ENCODE measurements around the gene FKBP4.

FKBP4 gene

DNA sequence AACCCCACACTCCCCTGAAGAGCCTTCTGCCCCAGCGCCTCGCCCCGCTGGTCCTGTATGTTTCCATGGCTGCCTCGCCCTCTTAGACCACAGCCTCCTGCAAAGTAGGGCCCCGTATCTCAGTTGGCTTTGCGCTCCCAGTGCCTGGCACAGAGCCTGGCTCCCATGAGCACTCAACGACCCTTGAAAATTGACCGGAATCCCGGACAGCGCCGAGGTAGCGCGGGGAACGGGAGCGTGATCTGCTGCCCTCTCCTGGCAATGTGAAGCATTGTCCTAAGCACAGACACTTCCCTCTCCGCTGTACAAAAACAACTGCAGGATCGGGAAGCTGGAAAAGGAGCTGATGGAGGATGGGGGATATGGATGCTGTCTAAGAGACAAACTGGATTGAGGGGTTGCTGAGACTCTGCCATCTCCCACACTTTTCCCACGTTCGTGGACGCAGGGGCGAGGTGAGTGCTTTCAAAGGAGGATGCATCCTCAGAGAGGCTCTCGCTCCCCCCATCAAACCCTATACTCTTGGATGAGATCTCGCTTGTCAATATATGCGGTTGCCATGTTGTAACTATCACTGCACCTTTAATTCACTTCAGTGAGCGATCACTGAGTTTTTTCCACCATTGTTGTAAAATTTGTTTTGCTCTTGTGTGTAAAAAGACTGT, 10.7 kb upstream of the FKBP4 start:
- peak; percentile 33 for DNase-seq

DNA sequence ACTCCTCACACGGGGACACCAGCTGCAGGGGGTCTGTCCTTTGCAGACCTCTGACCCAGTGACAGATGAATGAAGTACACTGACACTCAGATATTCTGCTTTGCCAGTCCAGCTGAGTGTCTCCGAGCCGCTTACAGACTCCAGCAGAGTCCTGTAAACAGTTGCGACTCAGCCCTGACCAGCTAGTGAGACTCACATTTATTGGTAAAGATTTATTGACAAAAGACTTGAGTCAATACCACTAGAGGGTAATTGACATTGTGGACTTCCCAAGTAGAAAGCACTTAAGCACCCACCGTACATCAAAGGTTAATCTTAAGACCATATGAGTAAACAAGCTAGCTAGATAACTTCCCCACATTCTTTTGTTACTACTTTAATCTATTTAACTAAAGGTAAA, 9.8 kb upstream of the FKBP4 start:
- DNase-seq = no peak

DNA sequence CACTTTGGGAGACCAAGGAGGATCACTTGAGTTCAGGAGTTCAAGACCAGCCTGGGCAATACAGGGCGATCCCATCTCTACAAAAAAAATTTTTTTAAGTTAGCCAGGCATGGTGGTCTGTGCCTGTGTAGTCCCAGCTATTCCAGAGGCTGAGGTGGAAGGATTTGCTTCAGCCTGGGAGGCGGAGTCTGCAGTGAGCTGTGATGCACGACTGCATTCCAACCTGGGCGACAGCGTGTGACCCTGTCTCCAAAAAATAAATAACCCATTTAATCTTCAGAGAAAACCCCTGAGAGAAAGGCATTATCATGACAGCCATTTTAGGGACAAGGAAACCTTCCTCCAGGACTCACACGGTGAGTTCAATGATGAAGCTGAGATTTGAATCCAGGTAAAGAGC, 3.7 kb upstream of the FKBP4 start:
- no peak for DNase-seq

DNA sequence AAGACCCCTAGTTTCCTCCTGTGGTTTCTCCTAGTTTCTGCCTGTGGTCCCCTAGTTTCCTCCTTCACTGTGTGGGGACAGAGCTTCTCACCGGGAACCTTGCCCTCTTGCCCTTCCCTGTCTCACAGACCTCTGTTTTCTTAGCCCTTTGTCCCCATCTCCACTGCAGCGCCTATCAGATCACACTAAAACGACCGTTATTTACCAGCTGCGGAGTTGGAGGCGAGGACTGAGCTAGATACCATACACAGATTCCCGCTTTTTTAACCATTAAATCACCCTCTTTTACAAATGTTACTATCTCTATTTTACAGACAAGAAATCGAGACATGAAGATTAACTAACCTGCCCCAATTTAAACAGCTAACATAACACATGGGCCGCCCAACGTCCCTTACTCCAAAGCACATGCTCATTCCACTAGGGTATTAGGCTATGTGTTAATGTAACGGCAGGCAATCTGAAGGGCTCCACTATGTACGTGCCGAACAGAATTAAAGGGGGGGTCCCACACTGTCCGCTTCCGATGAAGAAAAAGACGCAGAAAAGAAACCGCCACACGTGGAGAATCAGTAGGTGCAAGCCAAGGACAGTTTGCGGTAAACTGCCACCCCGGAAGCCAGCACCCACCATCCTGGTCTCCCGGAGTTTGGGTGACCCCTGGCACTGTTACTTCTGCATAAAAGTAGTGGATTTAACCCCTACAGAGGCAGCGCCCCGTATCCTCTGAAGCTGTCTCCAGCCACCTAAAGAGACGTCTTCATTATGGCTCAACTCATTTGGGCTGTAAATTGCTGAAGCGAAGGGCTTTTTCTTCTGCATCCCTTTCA, 1.9 kb upstream of the FKBP4 start:
- DNase-seq = no peak

DNA sequence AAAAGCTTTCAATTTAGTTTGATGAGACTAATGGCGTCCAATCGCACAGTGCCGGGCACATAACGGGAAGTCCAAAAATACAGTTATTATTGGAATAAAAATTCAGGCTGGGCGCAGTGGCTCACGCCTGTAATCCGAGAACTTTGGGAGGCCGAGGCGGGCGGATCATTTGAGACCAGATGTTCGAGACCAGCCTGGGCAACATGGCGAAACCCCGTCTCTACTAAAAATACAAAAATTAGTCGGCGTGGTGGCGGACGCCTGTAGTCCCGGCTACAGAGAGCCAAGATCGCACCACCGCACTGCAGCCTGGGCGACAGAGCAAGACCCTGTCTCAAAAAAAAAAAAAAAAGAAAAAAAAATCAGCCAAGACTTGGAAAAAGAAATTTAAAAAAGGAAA, 1.2 kb upstream of the FKBP4 start:
- DNase-seq = no peak

DNA sequence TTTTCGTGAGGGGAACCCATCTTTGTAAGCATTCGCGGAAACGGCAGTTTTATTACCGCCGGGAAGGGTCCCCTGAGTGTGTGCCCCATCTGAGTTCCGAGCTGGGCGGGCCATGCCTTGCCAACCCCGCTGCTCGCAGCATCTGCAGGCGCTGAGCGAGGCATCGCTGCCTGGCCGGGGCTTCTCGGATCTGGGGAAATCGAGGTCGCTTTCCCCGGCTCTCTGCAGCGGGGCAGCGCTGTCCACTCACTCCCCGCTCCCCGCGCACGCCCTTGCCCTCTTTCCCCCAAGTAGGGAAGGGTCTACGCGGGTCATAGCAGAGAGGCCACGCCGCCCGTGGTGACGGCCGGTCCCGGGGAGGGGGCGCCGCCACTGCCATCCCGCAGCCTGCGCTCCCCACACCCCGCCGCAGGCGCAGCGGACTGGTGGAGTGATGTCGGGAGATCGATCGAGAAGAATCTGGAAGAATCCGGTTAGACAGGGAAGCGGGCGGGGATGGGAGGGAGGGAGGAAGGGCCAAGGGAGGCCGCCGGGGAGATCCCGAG, 507 bp upstream of the FKBP4 start:
- DNase-seq = peak; percentile 7

DNA sequence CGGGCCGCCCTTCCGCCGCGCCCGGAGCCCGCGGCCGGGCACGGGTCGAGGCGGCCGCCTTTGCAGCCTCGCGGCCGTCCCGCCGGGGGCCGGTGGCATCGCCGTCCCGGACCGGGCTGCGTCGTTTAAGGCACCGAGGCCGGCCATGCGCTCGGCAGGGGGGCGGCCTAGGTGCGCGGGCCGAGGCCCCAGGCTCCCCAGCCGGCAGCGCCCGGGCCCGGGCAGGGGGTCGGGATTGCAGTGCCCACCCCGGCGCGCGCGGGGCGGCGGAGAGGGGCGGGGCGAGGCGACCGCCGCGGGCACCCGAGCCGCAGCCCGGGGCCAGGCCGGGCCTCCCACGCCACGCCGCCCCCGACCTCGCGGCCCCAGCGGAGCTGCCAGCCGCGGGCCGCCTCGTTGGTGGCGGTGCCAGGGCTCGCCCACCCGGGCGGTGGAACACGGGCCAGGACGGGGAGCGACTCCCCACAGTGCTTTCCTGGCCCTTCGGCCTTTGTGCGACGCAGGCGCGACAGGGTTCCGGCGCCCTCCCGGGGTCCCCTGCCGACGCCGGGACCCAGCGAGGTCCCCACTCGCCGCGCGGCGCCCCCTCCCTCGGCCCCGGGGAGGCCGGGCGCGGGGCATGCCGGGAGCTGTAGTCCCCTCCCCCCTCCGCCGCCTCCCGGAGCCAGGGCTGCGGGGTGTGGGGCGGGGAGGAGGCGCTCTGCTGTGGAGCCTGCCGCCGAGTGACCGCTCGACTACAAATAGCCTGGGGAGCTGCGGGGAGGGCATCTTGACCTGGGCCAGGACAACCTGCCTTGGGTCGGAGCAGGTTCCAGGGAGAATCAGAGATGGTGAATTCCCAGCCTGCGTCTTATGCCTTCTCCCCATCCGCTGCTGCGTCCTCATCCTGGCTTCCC, 769 bp downstream of the FKBP4 start:
- peak; percentile 69 for DNase-seq

DNA sequence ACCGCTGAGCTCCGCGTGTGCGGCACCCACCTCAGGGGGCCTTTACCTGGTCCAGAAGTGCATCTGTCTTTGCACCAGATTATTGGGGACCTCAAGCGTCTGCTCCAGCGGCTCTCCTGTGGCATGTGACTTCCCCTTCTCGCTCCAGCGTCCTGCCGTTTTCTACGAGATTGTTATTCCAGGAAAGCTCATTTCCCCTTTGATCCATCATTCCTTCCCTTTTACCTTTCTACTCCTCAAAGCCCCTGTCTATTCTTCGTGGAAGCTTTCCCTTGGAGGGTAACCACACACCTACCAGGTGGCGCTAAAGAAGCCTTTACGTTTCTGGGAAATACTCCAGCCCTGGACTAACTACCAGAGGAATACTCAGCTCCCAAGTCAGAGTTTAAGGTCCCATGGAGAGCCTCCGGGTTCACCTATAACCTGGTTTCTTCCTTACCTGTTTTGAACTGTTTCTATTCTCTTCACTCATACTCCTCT, 1.5 kb downstream of the FKBP4 start:
- no peak for DNase-seq

DNA sequence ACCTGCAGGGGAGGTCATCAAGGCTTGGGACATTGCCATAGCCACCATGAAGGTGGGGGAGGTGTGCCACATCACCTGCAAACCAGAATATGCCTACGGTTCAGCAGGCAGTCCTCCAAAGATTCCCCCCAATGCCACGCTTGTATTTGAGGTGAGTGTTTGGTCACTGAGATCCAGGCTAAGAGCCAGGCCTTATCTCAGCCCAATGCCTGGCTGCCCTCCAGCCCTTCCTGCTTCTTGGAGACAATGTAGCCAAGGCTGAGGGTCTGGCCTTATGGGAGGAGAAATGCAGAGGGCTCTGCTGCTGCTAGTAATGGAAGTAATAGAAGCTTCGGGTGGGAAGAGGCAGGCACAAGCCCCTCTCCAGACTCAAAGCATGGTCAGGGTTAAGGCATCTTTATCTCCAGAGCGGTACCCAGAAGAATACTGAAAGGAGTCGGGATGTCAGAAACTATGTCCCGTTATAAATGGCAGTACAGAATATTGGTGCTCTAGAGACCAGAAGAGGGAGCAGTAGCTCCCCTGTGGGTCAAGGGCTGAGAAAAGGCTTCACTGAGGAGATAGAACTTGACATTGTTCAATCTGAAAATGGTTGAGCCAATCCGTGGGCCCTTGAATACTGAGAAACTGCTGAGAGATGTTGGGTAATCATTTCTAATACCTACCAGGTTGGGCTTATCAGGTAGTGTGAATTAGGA, 3.1 kb downstream of the FKBP4 start:
- no peak for DNase-seq

DNA sequence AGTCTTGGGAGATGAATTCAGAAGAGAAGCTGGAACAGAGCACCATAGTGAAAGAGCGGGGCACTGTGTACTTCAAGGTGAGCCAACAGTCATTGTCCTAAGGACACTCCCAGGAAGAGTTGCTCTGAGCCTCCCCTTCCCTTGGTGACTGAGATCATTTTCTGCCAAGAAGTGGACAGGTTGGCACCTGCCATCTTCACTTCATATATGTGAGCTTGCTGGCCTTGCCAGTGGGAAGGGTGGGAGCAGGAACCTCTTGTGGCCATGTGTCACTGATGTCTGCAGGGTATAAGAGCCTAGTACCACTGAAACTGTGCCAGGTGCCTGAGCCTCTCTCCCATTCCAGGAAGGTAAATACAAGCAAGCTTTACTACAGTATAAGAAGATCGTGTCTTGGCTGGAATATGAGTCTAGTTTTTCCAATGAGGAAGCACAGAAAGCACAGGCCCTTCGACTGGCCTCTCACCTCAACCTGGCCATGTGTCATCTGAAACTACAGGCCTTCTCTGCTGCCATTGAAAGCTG, 5.3 kb downstream of the FKBP4 start:
- no peak for DNase-seq

DNA sequence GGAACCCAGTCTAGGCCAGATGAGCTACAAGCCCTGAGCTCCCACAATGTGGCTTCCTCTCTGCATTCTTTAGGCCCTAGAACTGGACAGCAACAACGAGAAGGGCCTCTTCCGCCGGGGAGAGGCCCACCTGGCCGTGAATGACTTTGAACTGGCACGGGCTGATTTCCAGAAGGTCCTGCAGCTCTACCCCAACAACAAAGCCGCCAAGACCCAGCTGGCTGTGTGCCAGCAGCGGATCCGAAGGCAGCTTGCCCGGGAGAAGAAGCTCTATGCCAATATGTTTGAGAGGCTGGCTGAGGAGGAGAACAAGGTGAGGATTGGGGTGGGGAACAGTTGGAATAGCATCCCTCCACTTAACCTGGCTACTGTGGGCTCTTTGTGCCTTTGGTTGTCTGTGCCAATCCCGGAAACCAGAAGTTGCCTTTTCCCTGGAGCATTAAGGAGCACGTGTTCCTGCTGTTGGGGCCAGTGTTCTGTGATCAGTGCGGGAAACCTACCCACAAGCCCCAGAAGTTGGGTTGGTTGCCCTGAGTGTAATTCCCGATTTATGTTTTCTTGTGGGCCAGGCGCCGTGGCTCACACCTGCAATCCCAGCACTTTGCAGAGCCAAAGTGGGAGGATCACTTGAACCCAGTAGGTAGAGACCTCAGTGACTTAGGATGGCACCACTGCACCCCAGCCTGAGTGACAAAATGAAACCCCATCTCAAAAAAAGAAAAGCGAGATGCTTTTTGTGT, 6.4 kb downstream of the FKBP4 start:
- no peak for DNase-seq

DNA sequence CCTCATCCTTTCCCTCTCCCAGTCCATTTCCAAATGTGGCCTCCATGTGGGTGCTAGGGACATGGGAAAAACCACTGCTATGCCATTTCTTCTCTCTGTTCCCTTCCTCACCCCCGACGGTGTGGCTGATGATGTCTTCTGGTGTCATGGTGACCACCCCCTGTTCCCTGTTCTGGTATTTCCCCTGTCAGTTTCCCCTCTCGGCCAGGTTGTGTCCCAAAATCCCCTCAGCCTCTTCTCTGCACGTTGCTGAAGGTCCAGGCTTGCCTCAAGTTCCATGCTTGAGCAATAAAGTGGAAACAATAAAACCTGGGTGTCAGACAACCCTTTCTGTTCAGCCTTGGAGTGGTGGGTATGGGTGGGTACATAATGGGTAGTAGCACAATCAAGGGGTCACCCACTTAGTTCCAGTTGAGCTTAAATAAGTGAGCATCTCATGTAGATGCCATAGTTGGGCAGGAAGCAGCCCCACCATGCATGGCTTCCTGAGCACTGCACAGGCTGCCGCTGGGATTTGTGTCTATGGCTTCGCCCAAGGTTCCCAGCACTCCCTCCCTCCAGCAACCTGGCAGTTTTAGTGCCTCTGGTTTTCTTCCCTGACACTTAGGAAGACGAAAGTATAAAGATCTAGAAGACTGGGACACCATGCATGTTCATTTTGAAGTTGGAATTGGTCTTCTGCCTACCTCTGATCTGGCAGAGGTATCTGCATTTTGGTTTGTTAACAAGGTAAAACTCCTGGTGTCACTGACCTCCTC, 9.0 kb downstream of the FKBP4 start:
- no peak for DNase-seq

DNA sequence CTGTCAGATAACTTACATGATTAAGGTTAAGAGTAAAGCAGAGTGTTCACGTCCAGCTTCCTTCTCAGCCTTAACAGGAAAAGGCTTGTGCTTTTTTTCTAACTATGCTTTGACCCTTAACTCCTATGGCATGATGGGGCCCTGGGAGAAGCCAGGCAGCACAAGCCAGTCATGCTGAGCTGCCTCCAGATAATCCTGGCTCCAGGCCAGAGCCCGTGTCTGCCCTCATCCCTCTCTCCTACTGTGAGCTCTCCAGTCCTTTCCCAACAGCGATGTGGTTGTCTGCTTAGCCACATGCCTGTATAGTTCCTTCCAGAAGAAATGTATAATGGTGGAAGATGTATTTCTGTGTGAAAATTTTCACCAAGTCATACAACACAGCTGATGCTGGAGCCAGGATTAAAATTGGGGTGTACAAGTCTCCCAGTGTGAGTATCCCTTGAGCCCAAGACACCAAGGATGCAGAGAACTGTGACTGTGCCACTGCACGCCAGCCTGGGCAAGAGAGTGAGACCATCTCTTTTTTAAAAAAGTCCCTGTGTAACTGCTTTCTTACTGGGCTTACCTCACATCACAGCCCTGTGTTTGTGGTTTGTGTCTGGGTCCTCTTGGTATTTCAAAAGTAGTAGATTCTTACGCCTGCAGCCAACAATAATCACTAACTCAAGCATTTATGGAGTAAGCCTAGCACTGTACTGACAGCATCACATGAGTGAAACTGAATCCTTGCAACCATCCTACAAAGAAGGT, 9.8 kb downstream of the FKBP4 start:
- no peak for DNase-seq

DNA sequence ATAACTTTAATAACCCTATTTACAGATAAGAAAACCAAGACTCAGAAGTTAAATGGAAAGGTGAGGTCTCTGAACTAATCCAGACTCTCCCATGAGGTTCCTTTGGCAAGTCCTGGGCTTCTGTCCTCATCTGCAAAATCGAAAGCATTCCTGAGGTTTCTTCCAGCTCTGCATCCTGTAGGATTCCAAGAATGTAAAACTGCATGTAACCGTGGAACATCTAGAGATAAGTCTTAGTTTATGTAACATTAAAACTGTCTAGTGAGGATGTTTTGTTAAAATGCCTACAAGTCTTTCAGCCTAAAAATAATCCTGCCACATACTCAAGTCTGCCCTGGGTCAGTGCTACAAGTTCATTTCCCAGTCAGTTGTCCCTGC, 10.4 kb downstream of the FKBP4 start:
- DNase-seq = no peak

DNA sequence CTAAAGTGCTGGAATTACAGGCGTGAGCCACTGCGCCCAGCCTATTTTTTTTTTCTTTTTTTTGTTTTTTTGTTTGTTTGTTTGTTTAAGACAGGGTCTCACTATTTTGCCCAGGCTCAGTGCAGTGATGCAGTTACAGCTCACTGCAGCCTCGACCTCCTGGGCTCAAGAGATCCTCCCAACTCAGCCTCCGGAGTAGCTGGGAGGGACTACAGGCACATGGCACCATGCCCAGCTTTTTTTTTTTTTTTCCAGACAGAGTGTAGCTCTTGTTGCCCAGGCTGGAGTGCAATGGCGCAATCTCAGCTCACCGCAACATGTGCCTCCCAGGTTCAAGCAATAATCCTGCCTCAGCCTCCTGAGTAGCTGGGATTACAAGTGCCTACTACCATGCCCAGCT, 11.9 kb downstream of the FKBP4 start:
- no peak for DNase-seq

DNA sequence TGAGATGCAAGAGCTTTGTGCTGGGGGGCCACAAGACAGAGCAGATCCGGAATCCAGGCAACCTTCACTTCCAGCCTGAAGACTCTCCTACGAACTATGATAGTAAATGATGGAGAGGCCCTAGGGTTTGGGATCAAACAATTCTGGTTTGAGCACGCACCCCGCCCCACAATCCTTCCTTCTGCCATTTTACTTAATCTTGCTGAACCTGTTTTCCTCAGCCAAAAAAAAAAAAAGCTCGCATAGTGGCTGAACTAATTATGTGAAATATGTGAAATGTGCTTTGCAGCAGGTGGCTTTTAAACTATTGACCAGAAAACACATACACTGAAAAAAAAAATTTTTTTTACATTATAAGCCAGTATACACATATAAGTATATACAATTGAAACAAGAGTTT, 17.0 kb downstream of the FKBP4 start:
- DNase-seq = no peak

DNA sequence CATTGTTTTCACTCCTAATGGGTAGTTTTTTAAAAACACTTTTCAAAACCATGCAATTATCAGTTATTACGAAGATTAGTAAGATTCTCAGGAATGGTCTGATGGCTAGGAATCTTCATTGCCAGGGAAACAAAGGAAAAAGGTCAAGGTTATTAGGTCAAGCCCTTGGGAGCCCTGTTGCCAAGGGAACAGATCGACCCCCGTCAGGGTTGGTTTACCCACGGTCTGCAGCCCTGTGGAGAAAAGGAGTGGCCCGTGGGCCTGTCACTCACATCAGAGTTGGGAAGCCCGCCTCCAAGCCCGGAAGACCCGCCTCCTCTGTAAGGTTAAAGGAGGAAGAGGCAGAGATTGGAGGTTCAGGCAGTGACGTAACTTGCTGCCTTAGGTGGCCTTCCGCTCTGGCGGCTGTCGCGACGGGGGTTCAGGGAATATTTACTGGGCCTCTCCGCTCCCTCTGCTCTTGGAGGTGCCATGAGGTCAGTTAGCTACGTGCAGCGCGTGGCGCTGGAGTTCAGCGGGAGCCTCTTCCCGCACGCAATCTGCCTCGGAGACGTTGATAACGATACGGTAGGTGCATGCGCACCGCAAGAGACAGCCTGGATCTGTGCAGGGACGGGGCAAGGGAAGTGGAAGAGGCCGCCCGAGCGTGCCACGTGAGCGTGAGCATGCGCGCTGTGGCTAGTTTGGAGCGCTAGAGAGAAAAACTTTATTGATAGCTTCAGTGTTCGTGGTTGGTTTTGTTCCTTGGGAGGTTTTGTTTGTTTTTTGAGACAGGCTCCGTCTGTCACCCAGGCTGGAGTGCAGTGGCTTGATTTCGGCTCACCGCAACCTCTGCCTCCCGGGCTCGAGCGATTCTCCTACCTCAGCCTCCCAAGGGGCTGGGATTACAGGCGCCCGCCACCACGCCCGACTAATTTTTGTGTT, 17.8 kb downstream of the FKBP4 start, which contains the start of gene ITFG2:
ITFG2 (plus strand) TSS at position 379 of the 924 bp plus-strand sequence; CDS start at position 472, 93 bp downstream.
- DNase-seq = peak; percentile 90

Data from T-helper 9 cell (primary cell).